Coronary artery (tissue), 2 donors: ENCODE measurements around the gene PRSS21.

Experiments
- DNase-seq: peaks from one replicate; pipeline ENCODE4 v3.0.0-alpha.2; 2017; ENCODE audit warnings: low spot score
- H3K27ac ChIP-seq, 2 donors: fragments of 200-600 bp; sonication (generic); one replicate each; pipeline ENCODE4 v1.5.1; 2016 to 2019
- H3K4me3 ChIP-seq: fragments of 200-600 bp; sonication (generic); 2 replicates; pipeline ENCODE4 v1.5.1; 2016; ENCODE audit warnings: mild to moderate bottlenecking, moderate library complexity
- CTCF ChIP-seq: fragments of 200-600 bp; sonication (generic); IDR thresholded peaks from one replicate; pipeline ENCODE4 v1.5.1; 2019; ENCODE audit warnings: antibody characterized with exemption

PRSS21 gene

GRCh38 chr16:2854700-2855309 lies 37.8 kb downstream of the PRSS21 start:
- H3K27ac ChIP-seq = no peak overlapping the region
- no peak for TF ChIP-seq CTCF
- DNase-seq = no peak

GRCh38 chr16:2855536-2855935 lies 38.5 kb downstream of the PRSS21 start:
- no peak for TF ChIP-seq CTCF
- Histone ChIP-seq H3K4me3 (no peak overlapping the region), H3K27ac (no peak overlapping the region)
- no peak for DNase-seq

More at GRCh38 chr16:2854700-2855309, 37.8 kb downstream of the PRSS21 start:
- H3K4me3 ChIP-seq = no peak overlapping the region

DNA sequence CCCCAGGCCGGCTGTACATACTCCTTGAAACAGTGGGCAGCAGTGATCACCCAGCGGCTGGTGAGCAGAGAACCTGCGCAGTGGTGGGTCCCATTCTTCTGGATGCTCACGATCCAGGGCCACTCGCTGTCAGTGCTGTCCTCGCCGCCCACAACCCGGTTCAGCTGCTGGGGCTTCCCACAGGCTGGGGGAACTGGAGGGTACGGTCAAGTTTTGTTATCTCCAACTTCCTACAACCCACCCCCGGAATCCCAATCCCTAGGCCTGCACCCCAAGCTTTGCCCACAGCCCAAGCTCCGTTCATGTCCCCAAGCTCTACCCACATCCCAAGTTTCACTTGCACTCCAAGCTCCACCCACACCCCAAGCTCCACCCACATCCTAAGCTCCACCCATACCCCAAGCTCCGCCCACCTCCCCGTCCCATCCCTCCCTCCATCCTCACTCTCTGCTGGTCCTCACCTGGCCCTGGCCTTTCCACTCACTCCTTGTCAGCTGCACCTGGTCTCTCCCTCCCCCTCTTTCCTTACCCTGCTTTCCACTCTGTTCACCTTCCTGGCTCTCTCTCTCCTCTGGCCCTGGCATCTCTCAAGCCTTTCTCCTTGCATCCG lies 39.1 kb downstream of the PRSS21 start:
- Histone ChIP-seq H3K27ac (no peak overlapping the region), H3K4me3 (no peak overlapping the region)
- DNase-seq = no peak
- TF ChIP-seq CTCF = no peak

GRCh38 chr16:2856686-2857450 lies 39.8 kb downstream of the PRSS21 start:
- no peak for TF ChIP-seq CTCF
- Histone ChIP-seq H3K4me3 (no peak overlapping the region), H3K27ac (no peak overlapping the region)
- DNase-seq = no peak

DNA sequence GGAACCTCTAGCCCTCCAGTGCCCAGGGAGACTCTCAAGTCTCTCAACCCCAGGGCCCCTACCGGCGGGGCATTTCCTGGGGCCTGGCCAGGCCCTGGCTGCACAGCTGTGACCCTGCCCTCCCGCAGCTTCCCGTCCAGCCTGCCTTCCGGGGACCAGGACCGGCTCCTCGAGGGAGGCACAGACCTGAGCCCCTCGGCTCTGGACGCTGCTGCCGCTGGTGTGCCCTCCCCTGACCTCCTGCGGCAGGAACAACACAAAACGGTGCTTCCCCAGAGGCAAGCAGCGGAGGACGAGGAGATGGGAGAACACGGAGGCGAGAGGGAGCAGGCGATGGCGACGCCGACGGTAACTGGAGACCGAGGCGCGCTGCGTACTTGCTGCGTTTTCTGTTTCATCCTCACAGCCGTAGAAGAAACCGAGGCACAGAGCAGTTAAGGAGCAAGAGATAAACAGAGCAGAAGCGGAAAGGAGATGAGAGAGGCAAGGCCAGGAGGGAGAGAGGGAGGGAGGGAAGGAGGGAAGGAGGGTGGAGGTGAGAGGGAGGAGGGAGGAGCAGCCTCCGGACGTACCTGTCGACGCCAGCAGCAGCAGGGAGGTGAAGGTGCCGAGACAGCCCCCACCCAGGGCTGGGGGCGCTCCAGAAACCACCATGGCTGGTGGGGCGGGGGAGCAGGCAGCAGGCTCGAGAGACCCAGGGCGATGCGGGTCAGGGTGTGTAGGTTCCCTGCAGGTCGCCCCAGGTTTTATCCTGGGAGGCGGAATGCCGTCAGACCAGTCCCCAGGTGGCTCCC lies 40.6 kb downstream of the PRSS21 start, which contains the start of gene PRSS22:
PRSS22 (minus strand) TSS at position 720 of the 794 bp plus-strand sequence; CDS start at position 654, 66 bp downstream.
- H3K27ac ChIP-seq = no peak within 1 kb of the TSS
- no peak for DNase-seq
- TF ChIP-seq CTCF = no peak
- peak within 1 kb of the TSS; percentile 2 for H3K4me3 ChIP-seq

- Histone ChIP-seq H3K27ac (no peak overlapping the region), H3K4me3 (no peak overlapping the region)
- TF ChIP-seq CTCF = no peak
- DNase-seq = no peak
Observed at GRCh38 chr16:2858245-2859025, 41.4 kb downstream of the PRSS21 start.
